Measurements from ENCODE around the gene TAF9B.
"Not testable (repeated sequence)": the region's sequence is repeated elsewhere in the genome, so short reads cannot be mapped to it uniquely, and the experiment has no call there.

DNA sequence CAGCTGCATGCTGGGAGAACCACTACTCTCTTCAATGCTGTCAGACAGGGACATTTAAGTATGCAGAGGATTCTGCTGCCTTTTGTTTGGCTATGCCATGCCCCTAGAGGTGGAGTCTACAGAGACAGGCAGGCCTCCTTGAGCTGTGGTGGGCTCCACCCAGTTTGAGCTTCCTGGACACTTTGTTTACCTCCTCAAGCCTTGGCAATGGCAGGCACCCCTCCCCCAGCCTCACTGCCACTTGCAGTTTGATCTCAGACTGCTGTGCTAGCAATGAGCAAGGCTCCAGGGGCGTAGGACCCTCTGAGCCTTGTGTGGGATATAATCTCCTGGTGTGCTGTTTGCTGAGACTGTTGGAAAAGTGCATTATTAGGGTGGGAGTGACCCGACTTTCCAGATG lies 17.9 kb upstream of the TAF9B start:
- TF ChIP-seq, protein P1, sequence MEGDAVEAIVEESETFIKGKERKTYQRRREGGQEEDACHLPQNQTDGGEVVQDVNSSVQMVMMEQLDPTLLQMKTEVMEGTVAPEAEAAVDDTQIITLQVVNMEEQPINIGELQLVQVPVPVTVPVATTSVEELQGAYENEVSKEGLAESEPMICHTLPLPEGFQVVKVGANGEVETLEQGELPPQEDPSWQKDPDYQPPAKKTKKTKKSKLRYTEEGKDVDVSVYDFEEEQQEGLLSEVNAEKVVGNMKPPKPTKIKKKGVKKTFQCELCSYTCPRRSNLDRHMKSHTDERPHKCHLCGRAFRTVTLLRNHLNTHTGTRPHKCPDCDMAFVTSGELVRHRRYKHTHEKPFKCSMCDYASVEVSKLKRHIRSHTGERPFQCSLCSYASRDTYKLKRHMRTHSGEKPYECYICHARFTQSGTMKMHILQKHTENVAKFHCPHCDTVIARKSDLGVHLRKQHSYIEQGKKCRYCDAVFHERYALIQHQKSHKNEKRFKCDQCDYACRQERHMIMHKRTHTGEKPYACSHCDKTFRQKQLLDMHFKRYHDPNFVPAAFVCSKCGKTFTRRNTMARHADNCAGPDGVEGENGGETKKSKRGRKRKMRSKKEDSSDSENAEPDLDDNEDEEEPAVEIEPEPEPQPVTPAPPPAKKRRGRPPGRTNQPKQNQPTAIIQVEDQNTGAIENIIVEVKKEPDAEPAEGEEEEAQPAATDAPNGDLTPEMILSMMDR (optimal IDR thresholded peaks at IDR 0.05 in 1 of 3, IDR thresholded peaks at IDR 0.05 in 1 of 3, conservative IDR thresholded peaks at IDR 0.05 in 1 of 3; ENCODE audit: extremely low read depth in 1 of 3, insufficient read depth in 2 of 3, low read length in 3 of 3), result not testable (repeated sequence)
- not testable (repeated sequence) for TF ChIP-seq EZH2 (IDR thresholded peaks at IDR 0.05; ENCODE audit: low read length)

Data from keratinocyte (primary cell).